CD1c-positive myeloid dendritic cell (primary cell): ENCODE measurements around the gene LHCGR.
"Not testable (repeated sequence)": the region's sequence is repeated elsewhere in the genome, so short reads cannot be mapped to it uniquely, and the experiment has no call there.

ENCODE experiments used
- DNase-seq: peaks from one replicate; pipeline ENCODE4 v3.0.0-alpha.2; 2016; ENCODE audit errors: extremely low spot score

LHCGR gene

DNA sequence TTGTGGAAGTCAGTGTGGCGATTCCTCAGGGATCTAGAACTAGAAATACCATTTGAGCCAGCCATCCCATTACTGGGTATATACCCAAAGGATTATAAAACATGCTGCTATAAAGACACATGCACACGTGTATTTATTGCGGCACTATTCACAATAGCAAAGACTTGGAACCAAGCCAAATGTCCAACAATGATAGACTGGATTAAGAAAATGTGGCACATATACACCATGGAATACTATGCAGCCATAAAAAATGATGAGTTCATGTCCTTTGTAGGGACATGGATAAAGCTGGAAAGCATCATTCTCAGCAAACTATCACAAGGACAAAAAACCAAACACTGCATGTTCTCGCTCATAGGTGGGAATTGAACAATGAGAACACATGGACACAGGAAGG lies 16.3 kb downstream of the LHCGR start:
- not testable (repeated sequence) for DNase-seq

DNA sequence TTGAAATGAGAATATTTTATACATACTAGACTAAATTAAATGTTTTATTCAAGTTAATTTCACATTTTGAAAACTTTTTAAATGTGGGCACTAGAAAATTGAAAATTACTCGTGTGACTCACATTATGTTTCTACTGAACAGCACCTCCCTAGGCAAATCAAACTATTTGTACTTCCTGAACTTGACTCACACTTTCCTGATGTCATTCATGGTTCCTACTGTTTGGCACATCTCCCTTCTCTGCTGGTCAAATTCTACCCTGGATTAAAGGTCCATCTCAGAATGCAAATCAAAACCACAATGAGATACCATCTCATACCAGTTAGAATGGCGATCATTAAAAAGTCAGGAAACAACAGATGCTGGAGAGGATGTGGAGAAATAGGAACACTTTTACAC lies 16.7 kb downstream of the LHCGR start:
- DNase-seq, result no peak

DNA sequence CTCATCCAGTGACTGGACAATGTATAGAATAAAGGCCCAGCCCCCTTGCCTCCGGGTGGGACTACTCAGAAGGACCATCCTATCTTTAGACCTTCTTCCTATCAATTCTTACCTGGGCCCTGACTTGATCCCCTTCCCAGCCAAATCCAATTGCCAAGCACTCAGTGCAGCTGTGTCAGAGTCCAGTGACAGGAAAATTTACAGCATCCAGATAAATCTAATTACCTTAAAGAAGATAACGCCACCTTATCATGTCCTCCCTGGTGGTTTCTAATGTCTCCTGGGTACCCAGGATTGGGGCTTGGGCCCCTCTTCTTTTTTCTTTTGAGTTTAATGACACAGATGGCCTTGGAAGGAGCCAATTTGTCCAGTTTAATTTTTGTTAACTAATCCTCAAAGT lies 19.3 kb downstream of the LHCGR start:
- no peak for DNase-seq

DNA sequence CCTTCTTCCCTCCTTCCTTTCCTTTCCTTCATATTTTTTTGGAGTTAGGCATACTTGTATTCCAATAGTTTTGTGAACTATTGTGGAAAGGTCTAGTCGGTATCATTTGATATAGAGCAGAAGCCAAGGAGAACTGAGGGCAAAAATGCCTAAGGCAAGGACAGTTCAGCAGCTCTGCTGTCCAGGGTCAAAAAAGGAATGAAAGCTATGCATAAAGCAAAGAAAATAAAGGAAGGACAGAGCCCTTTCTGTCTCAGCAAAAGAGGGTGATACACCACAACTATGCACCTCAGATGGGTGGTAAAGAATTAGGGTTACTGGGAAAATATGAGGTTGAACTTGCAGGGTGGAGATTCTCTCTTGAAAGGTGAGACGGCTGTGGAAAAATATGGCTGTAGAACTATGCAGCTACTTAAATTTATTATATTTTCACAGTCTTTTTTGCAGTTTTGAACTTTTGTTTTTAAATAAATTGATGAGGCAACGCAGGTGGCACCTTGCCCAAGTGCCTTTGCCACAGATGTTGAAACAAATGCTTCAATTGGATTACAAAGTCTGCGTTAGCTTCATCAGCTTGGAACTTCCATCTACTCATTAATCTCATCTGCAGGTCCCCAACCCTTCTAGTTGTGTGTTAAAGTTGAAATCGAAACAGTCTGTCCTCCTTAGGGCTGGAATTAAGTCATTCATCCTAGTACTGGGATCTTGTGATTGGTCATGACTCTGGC lies 20.8 kb downstream of the LHCGR start:
- DNase-seq, result no peak

DNA sequence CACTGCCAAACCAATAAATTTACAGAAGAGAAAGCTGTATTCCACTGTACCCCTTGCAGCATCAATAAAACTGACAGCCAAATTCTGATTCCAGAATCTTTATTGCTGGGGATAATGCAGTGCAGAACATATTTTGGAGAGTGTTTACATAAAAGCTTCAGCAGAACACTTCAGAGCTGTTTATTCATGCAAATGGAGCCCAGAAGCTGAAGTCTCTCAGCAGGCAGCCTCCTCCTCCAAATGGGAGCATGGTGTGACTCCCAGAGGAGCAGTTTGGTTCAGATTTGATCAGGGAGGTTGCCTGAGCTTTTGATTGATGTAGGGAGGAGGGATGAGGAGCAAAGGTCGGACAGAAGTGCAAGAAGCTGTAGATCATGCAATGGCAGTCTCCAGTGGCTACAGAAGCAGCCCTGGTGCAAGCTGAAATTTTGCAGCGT lies 22.4 kb downstream of the LHCGR start:
- no peak for DNase-seq

DNA sequence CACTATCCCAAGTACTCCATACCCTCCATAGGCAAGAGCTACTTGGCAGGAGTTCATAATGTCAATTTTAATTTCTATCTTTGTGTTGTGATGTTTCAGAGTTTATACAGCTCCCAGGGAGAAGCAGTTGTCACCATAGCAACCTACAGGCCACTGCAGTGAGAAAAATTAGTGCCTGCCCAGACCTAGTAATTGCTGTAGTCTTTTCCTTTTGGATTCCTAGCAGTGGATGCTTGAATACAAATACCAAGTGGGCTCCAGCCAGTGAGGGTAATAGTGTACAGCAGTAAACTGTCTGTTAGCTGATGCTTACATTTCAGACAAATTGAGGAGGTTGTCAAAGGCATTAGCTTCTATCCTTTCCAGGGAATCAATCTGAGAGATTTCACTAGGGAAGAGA lies 26.7 kb downstream of the LHCGR start:
- no peak for DNase-seq

DNA sequence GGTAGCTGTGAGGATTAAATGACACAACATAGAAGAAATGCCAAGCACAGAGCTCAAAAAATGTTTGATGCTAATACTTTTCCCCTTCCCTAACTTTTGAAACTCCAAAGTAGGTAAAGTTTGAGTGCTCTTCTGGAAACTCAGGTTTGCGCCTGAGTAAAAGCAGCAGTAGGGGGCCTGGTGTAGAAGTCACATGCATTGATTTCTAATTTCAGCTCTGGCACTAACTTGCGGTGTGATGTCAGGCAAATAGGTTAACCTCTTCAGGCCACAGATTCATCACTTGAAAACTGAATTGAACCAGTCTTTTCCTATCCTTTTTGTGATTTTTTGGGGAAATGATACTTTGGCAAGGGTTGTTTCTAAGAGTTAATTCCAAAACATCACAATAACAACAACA lies 27.2 kb downstream of the LHCGR start:
- no peak for DNase-seq

DNA sequence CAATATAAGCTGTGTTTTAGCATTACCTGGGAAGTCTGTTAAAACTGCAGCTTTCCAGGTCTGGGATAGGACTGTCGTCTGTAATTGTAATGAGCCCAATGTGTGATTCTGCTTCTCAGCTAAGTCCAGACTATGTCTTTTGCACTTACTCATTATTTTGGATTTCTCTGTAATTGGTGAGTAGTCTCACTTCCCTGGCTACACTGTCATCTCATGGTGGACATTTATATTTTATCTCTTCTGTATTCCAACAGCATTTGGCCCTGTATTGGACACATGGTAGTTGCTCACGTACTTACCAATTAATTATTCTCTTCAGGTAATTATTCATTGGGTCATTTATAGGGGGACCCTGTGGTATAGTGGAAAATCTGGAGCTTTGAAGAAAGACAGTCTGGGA lies 28.0 kb downstream of the LHCGR start:
- no peak for DNase-seq

DNA sequence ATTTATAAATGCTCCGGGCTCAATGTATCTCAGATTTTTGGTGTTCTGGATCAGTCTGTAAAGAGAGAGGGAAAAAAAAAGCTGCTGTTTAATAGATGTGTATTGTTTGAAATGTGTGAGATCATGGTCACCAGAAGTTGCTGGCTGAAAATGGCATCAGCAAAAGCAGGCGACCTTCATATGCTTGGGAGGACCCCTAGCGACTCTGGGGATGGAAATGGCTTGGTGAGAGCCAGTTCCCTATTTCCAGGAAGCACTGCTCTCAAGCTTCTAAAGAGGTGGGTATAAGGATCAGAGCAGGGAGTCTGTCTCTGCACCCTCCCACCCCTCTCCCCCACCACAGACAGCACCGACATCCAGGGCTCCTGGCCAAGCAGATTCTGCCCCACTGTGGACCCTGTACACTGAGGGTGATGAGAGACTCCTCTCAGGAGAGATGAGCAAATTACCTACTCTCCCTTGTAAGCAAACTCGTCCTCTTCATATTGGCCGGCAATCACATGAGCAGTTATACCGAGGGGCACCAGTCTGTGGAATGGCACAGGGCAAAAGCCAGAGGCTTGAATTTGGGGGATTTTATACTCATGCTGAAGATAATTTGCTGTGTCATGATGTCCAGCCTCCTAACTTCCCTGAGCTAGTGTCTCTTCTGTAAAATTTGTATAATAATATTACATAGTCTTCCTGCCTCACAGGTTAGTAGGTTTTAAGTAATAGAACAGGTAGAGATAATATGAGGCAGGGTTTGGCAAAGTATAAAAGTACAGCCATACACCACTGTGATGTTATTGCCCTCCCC lies 29.6 kb downstream of the LHCGR start:
- no peak for DNase-seq

DNA sequence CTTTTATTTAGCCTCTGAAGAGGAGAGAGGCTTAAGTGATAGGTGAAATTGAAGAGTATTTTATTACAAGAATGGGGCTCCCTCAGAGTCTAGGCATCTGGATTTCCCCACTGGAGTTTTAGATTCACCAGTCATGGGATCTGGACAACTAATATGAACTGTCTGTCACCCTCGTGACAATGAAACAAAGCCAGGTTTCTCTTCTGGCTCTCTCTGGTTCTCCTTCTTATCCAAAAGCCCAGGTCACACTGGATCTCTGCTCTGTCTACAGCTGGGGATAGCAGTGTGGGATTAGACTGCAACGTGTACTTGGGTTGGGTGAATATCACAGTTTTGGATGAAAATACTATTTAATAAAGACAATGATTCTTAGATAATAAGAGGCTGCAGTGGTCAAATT lies 31.2 kb downstream of the LHCGR start:
- no peak for DNase-seq

DNA sequence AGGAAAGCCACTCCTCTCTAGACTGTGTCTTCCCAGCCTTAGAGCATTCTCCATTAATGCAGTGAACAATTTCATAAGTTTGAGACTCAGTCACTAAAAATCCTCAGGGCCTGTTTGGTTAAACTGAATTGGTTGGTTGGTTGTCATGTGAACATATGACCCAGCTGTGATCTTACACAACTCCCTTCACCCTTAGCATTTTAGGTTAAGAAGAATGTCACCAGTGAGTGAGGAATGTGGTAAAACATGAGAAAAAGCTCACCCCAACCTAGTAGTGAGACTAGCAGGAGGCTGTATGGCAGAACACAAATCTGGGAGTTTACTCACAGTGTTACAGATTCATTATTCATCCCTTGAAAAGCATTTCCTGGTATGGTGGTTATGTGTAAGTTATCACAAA lies 32.4 kb downstream of the LHCGR start:
- no peak for DNase-seq

DNA sequence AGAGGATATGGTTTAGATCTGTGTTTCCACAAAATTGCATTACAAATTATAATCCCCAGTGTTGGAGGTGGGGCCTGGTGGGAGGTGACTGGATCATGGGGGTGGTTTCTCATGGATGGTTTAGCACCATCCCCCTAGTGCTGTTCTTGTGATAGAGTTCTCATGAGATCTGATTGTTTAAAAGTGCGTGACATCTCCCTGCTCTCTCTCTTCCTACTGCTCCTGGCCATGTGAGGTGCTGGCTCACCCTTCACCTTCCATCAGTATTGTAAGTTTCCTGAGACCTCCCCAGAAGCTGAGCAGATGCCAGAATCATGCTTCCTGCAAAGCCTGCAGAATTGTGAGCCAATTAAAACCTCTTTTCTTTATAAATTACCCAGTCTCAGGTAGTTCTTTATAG lies 33.1 kb downstream of the LHCGR start:
- no peak for DNase-seq

DNA sequence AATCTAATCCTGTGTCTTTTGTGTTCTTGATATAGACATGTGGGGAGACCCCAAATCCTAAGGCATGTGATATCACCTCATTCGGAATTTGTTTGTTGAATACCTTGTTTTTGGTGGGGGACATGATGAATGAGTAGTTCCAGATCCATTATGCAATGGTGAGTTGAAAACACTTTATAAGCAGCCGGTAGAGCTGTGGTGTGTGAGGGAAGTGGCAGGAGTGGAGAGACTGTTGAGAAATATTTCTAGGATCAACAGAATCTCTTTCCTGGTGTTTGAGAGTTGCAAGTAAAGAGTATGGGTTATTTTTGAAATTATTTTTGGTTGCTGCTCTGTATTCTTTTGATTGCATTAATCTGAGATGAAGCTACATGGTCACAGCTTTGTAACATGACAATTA lies 34.4 kb downstream of the LHCGR start:
- no peak for DNase-seq

DNA sequence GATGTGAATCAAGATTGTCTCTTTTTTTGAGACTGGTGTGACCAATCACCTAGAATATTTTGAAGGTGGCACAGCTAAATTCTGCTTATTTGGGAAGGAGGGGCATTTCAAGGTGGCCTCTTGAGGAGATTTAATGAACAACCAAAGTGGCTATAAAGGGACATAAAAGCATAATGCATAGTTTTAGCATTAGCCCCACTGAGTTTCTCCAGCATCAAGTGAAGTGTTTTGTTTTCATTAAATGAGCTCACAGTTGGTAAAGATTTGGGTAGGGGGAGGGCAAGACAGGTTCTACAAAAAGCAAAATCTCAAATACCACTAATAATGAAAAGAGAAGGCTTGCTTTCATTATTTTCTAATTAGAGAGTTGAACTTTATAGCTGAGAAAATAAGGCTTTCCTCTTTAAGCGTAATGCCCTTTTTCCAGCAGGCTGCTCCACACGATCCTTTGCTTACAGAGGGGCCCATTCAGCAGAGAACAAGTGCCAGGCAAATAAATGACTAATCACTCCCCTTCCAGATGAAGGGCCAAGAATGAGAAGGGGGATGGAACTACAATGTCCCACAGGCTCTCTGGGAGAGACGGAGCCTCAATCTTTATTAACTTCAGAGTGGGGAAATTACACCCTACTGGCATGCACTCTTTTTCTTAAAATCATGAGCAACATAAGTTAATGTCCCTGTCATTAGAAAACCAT lies 35.9 kb downstream of the LHCGR start:
- no peak for DNase-seq

DNA sequence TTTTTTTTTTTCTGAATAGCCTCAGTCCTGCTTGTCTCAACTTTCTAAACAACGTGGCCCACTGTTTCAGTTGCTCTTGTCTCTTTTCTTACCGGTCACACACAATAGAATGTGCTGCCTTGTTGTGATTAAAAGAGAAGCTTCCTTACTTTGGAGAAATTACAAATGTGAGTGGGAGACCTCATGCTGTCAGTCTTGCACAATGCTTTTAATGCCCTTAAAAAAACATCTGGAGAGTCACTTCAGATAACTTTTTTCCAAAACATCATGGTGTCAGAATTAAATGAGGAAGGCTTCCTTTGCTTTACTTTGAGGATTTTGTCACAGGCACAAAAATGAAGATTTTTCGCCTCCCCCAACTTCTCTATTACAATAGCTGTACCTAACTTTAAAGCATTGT lies 37.7 kb downstream of the LHCGR start:
- no peak for DNase-seq

DNA sequence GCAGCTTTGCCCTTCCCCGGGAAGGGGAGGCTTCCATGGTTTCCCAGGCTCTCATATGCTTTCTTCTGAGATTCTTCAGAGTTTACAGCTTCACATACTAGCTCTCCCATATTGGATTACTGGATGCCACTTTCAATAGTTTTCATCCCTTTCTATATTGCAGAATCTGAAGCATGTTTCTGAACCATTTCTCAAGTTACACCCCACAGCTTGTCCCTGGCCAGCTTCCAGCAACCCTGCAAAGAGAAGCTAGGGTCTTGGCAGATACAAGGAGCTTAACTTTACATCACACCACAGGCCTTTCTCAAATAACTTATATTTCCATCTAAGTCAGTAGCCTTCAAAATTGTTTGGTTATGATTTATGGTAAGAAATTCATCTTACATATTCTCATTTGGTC lies 39.6 kb downstream of the LHCGR start:
- no peak for DNase-seq

DNA sequence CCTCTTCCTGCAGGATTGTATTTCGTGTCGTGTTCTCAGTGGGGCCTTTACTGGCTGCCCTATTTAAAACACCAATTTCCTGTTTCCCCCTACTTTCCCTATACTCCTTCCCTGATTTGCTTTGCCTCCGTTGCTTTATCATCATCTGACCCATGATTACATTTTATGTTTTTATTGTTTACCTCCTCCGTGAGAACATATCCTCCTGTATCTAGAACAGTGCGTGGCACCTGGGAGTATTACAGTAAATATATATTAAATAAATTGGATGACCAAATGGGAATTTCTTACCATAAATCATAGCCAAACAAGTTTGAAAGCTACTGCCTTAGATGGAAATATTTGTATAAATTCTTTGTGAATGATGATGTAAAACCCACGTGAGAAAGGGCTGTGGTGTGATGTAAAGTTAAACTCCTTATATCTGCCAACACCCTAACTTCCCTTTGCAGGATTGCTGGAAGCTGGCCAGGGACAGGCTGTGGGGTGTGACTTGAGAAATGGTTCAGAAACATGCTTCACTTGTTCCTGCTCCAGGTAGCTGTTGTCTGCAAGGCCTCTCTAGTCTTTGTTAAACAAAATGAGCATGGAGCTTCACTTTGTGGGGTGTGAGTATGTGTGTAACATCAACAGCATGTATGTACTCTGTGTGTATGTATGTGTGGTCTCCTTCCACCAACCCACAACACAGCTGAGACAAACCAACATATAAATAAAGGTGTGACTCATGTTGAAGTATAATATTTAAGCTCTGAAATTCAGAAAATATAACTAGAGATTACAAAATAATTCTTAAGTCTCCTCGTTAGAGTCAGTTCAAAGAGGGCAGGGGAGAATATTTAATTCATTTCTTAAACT lies 40.3 kb downstream of the LHCGR start:
- DNase-seq, result peak; percentile 14

DNA sequence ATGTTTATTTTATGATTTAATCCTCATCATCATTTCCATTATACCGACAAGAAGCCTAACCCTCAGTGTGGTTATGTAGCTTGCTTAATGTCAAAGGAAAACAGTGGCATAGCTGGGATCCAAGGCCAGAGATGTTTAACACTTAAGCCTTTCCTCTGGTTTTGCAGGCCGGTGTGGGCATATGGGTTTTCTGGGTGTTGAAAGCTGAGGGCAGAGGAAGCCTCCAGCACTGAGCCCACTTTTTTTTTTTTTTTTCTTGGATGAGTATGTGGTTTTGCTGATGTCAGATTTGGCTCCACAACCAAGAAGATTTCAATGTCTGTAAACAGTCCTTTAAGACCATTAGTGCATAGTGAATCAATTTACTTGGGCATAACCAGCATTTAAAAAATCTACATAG lies 41.3 kb downstream of the LHCGR start:
- no peak for DNase-seq

DNA sequence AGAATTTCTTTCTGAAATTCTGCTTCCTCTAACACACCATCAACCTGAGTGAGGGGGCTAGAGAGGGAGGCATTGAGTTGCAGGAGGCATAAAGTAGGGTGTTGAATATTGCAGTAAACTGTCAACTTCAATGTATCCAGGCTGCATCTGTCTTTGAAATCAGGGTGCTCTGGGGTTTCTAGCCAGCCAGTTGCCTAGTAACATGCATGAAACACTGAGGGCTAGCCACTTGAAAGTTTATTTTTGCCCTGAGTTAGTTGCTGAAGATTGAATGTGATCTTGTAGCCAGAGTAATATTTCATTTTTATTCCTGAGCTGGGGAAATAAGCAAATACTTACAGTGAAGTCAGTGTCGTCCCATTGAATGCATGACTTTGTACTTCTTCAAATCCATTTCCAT lies 41.9 kb downstream of the LHCGR start:
- no peak for DNase-seq

DNA sequence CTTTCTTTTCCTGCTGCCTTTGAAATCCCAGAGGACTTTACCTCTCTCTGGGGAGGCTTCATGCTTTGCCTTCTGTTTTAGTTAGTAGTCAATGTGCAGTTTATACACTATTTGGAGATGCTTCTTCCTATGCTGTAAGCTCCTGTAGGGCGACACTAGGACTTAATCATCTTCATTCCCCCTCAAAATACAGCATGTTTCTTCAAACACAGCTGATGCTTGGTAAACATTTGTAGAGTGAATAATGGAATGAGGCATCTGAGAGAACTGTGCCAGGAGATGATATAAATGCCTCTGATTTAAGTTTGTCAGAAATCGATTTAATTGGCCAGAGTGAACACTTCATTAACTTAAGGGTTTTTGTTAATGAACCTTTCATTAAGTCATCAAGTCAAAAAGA lies 43.4 kb downstream of the LHCGR start:
- no peak for DNase-seq

DNA sequence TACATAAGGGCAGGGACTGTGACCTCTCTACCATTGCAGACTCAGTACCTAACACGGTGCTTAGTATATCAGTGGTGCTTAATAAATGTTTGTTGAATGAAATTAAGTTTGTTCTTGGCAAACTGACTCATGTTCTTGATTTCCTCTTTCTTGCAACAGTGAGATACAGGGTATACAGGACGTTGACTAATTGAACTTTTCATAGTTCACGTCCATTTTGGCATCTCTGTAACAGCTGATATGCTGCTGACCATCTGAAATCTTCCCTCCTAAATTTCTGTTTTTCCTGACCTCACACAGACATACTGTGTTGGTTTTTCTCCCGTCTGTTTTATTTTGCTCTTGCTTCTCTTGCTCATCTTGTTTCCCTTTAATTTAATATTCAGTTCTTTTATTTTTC lies 44.2 kb downstream of the LHCGR start:
- DNase-seq, result no peak
